ENCODE results near the gene RAPGEF5. TPM values are rescaled to one million over a fixed set of nuclear protein-coding genes. Genes with fewer than 3 reads are reported as not detected.

RAPGEF5 gene
- 10 to 100 TPM; 18.7 to 78.0 (median 41.9) TPM for total RNA-seq

GRCh38 chr7:22356701-22357310 is at the start of gene RAPGEF5:
Gene RAPGEF5, minus strand, starts transcription at chr7:22357154. Its CDS starts 94 bp downstream, at chr7:22357060.
- Histone ChIP-seq H3K27ac (peak within 1 kb of the TSS; percentile 73 to 85), H3K27me3 (no peaks in the 10 kb centered on the region), H3K36me3 (no peaks in the 10 kb centered on the region), H3K9me3 (no peaks in the 10 kb centered on the region), H3K4me3 (peak within 1 kb of the TSS; percentile 37 to 79 (median 66)), H3K4me1 (no peaks in the 10 kb centered on the region)
- TF ChIP-seq POLR2AphosphoS5 (IDR thresholded peaks at IDR 0.05), result no peak
- TF ChIP-seq POLR2A (IDR thresholded peaks at IDR 0.05), result no peak
- no peak for TF ChIP-seq CTCF (IDR thresholded peaks at IDR 0.05)
- peak in 1 of 2 donors; percentile 67 for DNase-seq (ENCODE audit: low spot score in 2 of 2)
- intact Hi-C loops (cut with DNase I; ENCODE audit: low total_unique reads), result no loop called here

- intact Hi-C loops (cut with DNase I; ENCODE audit: low total_unique reads), result no loop called here
- Histone ChIP-seq H3K4me1 (no peaks in the 10 kb centered on the region), H3K9me3 (no peaks in the 10 kb centered on the region), H3K27ac (no peak overlapping the region), H3K4me3 (no peak overlapping the region), H3K27me3 (no peaks in the 10 kb centered on the region), H3K36me3 (no peaks in the 10 kb centered on the region)
- TF ChIP-seq POLR2AphosphoS5 (IDR thresholded peaks at IDR 0.05) (no peak), CTCF (IDR thresholded peaks at IDR 0.05) (no peak), POLR2A (IDR thresholded peaks at IDR 0.05) (no peak)
- DNase-seq (ENCODE audit: low spot score in 2 of 2), result no peak
Measured at GRCh38 chr7:22406715-22407114, 49.8 kb upstream of the RAPGEF5 start.

- H3K27me3 ChIP-seq, result no peaks in the 10 kb centered on the region
- no peak for DNase-seq (ENCODE audit: low spot score in 2 of 2)
- no peak overlapping the region for H3K4me3 ChIP-seq
- no peaks in the 10 kb centered on the region for H3K36me3 ChIP-seq
- intact Hi-C loops (cut with DNase I; ENCODE audit: low total_unique reads), result no loop called here
- H3K9me3 ChIP-seq, result no peaks in the 10 kb centered on the region
- TF ChIP-seq CTCF (IDR thresholded peaks at IDR 0.05) (no peak), POLR2A (IDR thresholded peaks at IDR 0.05) (no peak), POLR2AphosphoS5 (IDR thresholded peaks at IDR 0.05) (no peak)
- no peaks in the 10 kb centered on the region for H3K4me1 ChIP-seq
- no peak overlapping the region for H3K27ac ChIP-seq
Measured at GRCh38 chr7:22404421-22405023, 47.6 kb upstream of the RAPGEF5 start.

- no peak overlapping the region for H3K27ac ChIP-seq
- no peaks in the 10 kb centered on the region for H3K36me3 ChIP-seq
- DNase-seq (ENCODE audit: low spot score in 2 of 2), result no peak
- H3K4me1 ChIP-seq, result no peaks in the 10 kb centered on the region
- no peaks in the 10 kb centered on the region for H3K27me3 ChIP-seq
- intact Hi-C loops (cut with DNase I; ENCODE audit: low total_unique reads), result no loop called here
- H3K4me3 ChIP-seq, result no peak overlapping the region
- TF ChIP-seq POLR2AphosphoS5 (IDR thresholded peaks at IDR 0.05) (no peak), POLR2A (IDR thresholded peaks at IDR 0.05) (no peak), CTCF (IDR thresholded peaks at IDR 0.05) (no peak)
- H3K9me3 ChIP-seq, result no peaks in the 10 kb centered on the region
Measured at GRCh38 chr7:22403344-22403743, 46.4 kb upstream of the RAPGEF5 start.

GRCh38 chr7:22402250-22402649 is 45.3 kb upstream of the RAPGEF5 start:
- H3K4me3 ChIP-seq, result no peak overlapping the region
- peak overlapping the region in 1 of 2 donors; percentile 29 for H3K27ac ChIP-seq
- H3K9me3 ChIP-seq, result no peaks in the 10 kb centered on the region
- H3K4me1 ChIP-seq, result no peaks in the 10 kb centered on the region
- intact Hi-C loops (cut with DNase I; ENCODE audit: low total_unique reads), result no loop called here
- no peaks in the 10 kb centered on the region for H3K36me3 ChIP-seq
- DNase-seq (ENCODE audit: low spot score in 2 of 2), result no peak
- H3K27me3 ChIP-seq, result no peaks in the 10 kb centered on the region
- TF ChIP-seq POLR2A (IDR thresholded peaks at IDR 0.05) (no peak), POLR2AphosphoS5 (IDR thresholded peaks at IDR 0.05) (no peak), CTCF (IDR thresholded peaks at IDR 0.05) (no peak)
